ENCODE data around the gene TAC3.
"Not testable (repeated sequence)": the region's sequence is repeated elsewhere in the genome, so short reads cannot be mapped to it uniquely, and the experiment has no call there.

TAC3 gene

DNA sequence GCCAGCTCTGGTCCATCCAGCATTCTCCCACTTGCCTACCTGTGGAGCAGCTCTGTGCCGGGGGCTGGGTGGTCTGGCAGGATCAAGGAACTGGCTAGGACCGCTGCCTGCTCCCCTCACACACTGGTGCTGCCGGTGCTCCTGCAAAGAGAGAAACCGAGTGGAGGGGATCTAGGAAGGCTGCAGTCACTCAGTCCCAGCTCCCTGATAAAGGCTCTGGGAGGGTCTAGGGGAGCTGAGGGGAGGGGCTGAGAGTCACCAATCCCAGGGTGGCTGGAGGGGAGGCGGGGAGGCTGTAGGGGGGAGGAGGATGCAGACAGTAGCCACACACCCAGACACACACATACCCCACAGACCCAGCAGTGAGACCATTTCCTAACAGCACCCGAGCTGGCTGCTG is at the start of gene TAC3:
Gene TAC3, minus strand, starts transcription at position 182 of the 400 bp plus-strand sequence. CDS start 732 bp downstream, outside the sequence.
- no peak for DNase-seq

DNA sequence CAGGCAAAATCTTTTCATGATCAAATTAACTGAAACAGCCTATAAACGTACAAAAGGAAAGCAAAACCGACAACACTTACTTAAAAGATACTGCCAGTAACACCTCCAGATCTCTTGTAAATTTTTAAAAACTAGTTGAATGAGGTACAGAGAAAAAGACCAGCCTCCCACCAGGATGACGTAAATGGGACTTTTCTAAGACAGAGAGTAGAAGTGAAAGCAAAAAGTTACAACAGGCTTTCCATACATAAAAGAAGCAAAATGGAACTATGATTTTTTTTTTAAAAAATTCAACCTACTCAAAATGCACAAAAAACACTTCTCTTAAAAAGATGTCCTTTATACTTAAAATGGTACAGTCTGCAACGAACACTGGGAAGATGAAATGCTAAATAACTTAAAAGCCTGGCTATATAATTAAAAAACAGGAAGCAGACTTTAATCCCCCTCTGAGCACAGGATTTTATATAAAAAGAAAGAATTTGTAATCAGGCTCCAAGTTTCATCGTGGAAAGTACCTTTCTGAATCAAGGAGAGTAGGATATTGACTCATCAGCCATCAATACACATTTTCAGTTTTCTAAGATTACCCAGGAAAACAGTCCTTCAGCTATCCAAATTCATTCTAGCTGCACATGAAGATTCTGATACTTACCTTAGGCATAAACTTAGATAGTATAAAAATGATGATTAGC is 47.8 kb upstream of the TAC3 start:
- peak; percentile 69 for DNase-seq

DNA sequence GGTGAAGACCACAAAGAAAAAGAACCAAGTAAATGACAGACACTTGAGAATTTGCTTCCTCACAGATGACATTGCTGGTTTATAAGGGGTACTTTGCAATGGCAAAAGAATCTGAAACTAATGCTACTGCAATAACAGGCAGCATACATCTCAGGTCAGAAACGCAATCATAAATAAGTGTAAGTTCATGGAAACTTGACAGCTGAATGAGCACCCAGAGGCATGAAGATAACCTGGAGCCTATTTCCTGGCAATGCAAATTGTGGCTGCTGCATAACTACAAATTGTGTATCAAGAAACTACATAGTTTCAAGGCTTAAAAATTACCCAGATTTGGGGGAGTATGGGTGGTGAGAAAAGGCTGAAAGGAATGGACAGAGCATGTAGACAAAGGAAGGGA is 42.1 kb upstream of the TAC3 start:
- no peak for DNase-seq

DNA sequence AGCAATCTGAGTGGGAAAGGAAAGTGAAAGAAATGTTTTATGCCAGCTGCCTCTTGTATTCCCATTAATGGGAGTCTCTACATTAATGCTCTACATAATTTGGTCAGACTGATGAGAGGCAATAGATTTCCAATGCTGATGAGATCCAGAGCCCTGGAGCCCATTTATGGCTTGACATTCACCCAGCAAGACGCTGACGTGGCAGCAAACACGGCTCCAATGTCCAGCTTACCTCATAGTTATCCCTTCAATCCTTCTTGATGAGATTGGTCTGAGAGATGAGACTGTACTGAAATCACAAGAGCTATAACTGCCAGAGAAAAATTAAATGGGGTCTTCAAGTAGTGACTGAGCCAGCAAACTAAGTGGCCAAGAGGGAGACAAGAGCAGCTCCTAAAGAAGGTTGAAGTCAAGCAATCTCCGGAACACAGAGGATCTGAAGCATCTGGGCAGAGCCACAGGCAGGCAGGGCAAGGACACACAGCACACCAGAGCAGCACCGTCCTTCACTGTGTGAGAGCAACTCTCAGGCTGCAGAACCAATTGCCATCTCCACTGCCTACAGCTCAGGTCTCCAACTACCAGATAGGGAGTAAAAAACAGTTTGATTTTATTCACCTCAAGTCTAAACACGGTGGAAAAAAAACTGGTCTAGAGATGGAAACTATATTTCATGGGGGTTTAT is 40.9 kb upstream of the TAC3 start:
- no peak for DNase-seq

DNA sequence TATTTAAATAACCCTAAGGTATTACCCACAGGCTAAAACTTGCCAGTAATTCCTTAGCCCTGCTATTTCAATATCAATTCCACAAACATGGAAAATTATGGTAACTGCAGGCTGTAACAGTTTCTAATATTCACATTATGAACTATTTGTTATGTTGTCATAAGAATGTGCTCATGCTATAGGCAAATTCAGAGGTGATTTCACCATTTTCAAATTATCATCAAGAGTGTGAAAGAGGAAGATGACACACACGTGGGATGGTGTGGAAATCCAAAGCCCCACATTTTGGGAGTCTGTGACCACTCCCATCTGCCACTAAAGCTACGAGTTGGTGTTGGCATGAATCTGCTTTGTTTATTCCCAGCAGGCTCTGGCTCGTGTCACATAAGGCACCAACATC is 39.5 kb upstream of the TAC3 start:
- DNase-seq: no peak

DNA sequence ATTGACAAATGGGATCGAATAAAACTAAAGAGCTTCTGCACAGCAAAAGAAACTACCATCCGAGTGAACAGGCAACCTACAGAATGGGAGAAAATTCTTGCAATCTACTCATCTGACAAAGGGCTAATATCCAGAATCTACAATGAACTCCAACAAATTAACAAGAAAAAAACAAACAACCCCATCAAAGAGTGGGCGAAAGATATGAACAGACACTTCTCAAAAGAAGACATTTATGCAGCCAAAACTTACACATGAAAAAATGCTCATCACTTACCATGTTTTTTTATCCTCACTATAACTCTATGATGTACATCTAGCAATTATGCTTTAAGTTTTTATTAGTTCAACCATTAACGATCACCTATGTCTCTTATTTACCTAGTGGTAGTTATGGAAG is 37.6 kb upstream of the TAC3 start:
- not testable (repeated sequence) for DNase-seq

DNA sequence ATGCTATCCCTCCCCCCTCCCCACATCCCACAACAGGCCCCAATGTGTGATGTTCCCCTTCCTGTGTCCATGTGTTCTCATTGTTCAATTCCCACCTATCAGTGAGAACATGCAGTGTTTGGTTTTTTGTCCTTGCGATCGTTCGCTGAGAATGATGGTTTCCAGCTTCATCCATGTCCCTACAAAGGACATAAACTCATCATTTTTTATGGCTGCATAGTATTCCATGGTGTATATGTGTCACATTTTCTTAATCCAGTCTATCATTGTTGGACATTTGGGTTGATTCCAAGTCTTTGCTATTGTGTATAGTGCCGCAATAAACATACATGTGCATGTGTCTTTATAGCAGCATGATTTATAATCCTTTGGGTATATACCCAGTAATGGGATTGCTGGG is 36.8 kb upstream of the TAC3 start:
- DNase-seq: not testable (repeated sequence)

DNA sequence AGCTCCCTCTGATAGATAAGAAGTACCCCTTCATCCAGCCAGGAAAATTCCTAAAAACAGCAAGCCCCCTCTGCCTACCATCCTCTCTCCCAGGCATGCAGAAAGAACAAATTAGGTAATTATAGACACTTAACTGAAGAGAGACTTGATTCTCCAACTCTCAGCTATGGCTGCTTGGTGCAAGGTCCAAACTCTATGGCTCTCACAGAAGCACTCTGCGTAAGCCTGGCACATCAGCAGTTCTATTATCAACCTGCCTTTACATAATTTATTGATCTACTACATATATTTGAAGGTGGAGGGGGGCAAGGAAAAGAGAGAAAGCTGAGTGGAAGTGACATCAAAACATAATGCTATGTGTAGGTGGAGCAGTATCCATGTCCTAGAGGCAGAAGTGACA is 34.7 kb upstream of the TAC3 start:
- no peak for DNase-seq

DNA sequence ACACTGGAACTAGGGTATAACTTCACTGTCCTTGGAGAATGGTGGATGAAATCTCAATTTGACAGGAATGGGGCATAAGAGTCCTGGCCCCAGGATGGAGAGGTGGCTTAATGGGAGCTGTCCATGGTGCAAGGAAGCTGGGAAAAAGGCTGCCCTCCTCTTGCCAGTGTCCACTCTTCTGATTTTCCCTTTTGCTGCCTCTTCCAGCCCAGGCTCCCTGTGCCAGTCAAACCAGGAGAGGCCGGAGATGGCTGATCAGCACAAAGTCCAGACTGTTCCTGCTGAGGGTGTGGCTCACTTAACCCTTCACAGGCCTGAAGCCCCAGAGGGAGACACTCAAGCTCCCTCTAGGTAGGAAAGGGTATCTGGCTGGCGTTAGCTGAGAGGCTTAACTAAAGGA is 33.6 kb upstream of the TAC3 start, which contains the start of gene MYO1A:
Gene MYO1A, minus strand, starts transcription at position 240 of the 400 bp plus-strand sequence. CDS start 1,806 bp downstream, outside the sequence.
- DNase-seq: no peak

DNA sequence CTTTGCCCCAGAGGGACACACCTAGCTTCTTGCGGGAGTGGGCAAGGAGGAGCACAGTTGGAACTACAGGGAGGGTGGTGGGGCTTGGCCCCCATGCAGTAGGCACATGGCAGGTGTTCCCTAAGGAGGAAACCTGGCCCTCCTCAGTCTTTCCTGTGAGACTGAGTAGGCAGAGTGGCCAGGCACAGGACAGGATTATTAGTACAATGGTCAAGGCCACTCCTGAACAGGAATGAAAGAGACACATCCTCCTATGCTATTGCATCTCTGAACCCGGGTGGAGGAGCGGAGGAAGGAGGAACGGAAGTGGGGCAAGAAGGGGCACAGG is 32.8 kb upstream of the TAC3 start:
- DNase-seq: no peak

DNA sequence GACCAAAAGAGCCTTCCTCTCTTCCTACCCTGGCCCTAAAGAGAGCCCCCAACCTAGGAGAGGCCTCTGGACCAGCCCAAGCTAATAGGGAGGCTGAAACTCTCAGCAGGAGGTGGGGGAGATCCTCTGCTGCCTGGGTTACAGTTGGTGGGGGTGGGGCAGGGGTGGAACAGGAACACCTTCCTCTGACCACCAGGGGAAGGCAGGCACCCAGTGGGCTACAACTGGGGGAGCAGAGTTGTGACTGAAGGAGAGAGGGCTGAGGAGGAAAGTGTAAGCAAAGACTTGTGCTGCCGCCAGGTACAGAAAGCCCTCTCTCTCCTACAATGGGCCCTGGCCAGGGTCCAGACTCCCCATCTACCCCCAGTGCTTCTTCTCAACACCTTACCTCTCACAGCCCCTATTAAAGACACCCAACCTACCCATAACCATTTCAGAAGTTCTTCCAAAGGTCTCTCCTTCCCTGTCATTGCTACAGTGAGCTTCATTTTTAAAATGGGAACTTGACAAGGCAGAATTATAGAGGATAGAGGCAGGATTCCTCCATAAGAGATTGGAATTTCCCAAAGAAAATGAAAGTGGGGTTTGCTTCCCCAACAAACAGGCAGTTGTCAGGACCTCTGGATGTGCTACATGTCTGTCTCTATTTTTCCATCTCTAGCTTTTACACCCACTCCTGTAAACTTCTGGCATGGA is 32.2 kb upstream of the TAC3 start:
- DNase-seq: no peak

DNA sequence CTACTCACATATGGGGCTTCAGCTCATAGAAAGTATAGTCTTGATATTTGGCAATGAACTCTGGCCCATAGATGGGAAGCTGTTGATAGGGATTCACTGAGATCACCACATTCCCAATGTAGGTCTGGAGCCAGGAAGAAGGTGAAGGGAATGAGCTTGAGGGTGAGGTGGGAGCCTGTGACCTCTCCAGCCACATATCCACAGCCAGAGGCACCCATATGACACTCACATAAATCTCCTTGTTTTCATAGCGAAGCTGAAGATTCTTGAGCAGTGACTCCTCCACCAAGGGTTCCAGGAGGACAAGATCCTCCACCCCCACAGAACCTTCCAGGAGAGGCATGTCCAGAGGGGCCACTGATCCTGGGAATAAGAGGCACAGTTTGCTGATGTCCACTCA is 31.7 kb upstream of the TAC3 start:
- no peak for DNase-seq

DNA sequence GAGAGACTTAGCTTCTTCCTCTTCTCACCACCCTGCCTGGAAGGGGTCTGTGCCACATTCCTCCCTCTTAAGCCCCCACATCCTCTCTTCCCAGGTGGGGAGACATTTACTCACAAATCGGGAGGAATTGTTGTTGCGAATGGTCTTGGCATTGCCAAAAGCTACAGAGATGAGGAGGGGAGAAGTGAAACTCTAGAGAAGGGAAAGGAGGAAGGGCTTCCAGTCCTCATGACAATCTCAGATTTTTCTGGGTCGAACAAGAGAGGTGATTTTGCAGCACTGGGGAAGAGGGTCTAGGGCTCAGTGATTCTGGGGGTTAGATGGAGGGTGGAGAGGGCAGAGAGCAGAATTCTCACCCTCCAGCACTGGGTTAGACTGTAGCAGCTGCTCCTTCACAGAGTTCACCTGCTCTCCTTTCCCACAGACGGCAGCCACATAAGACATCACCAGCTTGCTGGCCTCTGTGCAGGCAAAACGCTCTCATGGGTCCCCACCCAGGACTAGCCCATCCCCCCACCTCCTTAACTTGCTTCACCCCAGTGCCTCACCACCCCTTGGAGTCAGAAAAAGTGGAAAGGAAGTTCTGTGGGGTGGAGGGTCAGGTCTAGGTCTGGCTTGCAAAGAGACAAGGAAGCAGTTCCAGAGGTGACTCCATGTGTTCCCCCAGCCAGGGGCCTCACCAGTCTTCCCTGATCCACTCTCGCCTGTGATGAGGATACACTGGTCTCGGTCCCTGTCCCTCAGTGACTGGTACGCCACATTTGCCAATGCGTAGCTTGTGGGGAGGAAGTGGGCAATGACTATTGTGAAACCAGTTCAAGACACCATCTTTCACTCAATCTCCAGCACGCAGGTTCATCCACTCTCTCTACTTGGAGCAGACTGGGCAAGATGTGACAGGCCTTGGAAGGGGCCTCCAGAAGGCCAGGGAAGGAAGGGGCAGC is 30.9 kb upstream of the TAC3 start:
- DNase-seq: peak; percentile 48

DNA sequence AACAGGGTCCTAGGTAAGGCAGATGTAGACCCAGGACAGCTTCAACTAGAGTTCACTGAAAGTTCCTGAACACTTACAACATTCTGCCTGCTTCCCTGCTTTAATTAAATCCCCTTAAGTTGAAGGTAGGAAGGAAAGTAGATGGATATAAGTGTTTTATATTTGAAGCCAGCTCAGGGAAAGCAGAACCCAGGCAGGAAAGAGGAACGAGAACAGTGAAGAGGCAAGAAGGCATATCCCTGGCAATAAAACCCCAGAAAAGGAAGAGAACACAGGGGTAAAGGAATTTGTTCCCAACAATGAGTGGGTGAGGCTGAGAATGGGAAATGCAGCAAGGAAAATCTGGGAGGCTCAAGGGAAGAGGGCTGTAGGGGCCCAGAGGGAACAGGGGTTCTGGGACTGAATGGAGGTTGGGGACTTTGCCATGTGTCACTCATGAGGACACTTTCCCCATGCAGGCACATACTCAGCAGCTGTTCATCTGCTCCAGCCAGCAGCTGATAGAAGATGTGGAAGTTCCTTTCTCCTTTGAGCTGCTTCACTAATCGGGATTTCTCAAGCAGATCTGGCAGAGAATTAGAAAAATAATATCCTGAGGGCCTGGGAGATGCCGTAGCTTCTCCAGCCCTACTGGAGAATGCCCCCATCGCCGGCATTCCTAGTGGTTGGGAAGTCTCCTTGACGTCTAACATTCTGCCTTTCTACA is 29.9 kb upstream of the TAC3 start:
- DNase-seq: no peak

DNA sequence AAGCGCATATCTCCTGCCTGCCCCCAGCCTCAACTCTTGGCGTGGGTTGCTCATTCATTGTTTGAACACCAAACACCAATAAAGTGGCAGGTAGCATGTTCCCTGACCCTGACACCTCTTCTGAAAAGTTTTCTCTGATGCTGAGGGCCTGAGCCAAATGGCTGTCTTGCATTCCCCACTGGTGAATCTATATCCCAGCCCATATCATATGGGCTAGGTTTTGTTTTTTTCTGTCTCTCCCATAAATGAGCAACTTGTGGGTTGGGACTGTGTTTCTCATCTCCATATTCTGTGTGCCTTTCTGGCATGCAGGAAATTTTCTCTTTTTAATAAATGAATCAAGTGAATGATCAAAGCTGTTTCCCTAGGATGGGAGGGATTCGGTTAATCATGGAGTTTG is 28.6 kb upstream of the TAC3 start:
- no peak for DNase-seq

DNA sequence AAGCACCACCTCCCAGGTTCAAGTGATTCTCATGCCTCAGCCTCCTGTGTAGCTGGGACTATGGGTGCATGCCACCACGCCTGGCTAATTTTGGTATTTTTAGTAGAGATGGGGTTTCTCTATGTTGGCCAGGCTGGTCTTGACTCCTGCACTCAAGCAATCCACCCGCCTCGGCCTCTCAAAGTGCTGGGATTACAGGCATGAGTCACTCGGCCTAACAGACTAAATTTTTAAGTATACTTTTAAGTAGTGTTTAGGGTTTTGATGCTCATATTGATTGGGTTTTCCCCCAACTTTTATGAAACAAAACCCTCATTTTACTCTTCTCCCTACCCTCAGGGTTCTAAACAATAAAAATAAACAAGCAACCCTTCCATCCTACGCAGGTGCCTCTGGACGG is 28.1 kb upstream of the TAC3 start:
- no peak for DNase-seq

DNA sequence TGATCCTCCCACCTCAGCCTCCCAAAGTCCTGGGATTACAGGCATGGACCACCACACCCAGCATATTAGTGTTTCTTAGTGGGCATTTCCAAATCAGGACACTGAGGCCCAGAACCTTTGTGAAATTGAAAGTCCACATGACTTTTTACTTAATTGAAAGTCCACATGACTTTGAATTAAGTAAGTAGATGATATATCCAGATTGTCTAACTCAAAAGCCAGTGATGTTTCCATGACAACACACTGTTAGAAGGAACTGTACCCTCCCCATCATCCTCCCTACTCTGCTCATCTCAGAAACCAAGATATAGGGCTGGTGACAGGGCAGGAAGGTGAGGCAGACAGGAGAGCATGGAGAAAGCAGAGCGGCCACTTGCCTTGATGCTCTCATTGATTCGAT is 26.4 kb upstream of the TAC3 start:
- DNase-seq: no peak

DNA sequence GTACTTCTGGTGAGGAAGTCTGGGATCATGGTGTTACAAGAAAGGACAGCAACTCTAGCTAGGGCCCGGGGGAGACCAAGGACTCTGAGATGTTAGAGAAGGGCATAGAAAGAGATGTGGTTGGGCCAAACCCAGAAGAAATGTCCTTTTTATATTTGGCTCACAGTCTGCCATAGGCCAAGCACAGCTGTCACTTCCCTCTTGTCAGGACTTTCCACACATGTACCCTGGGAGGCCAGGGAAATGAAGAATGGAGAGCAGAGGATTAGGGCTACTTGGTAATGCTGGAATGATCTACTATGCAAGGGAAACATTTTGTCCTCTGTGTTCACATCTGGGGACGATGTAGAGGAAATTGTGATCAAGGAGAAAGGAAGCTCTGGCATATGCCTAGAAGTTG is 24.4 kb upstream of the TAC3 start:
- no peak for DNase-seq

DNA sequence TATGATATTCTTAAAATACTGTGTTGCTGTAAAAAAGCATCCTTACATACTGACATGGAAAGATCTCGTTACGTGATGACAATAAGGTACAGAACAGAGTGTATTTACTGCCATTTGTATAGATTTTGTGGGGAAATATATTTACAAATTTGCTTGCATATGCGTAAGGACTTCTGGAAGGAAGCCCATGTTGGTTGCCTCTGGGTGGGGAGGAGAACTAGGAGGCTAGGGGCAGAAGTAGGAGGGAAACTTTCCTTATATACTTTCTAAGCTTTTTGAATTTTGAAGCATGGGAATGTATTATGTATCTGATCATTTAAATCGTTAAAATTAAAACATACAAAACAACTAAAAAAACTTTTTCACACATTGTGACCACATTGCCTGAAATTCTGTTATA is 23.9 kb upstream of the TAC3 start:
- DNase-seq: no peak

DNA sequence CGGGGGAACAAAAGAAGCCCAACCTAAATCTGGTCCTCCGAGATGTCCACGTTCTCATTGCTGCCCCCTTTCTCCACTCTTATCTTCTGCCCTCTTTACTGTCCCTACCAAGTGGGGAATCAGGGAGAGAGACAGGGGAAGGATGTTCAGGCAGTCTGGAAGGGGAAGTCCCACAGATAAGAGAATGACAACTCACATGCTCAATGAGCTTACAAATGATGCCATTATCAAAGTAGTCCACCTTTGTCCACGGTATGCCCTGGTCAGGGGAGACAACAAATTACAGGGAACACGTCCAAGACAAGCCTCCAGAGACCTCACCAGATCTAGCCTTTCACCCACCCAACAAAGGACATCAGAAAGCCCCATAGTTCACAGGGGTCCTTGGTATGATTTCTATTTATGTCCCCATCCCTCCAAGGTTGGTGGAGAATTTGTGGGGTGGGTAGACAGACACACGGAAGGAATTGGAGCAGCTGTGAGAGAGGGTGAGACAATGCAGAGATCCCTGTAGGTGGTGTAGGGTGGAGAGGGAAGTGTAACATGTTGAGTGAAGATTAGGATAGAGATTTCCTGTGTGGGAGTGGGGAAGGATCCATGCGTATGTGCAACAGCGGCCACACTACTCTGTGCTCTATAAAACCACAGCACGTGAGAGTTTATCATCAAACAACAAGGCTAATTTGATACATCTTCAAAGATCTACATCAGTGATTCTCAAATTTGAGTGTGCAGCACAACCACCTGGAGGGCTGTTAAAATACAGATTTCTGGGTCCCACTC is 22.9 kb upstream of the TAC3 start:
- DNase-seq: no peak

DNA sequence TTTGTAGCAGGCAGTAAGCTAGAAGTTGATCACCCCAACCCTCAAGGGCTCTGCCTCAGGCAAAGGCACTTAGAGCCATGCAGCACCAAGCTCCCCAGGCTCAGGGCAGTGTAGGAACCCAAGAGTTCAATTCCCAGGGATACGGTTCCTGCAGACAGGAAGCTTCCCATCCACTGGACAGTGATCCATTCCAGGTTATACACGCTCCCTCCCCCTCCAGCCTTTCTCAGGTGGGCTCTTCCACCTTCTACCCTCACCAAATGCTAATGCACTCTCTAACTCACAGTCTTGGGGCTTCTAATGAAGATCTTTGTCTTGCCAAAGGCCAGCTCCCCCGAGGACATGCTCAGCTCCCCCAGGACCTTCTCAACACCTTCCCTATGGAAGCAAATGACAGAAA is 20.9 kb upstream of the TAC3 start:
- no peak for DNase-seq

DNA sequence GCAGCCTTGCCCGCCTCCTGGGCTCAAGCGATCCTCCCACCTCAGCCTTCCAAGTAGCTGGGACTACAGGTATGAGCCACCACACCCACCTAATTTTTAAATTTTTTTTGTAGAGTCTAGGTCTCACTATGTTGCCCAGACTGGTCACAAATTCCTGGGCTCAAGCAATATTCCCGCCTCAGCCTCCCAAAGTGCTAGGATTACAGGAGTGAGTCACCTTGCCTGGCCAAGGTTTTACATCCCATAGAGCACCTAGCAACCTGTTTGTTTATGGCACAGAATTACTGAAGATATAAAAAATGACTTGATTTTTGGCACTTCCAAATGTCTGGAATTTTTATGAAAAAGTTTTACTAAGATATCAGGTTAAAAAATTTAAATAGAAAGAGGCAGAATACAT is 17.1 kb upstream of the TAC3 start:
- DNase-seq: no peak

Data from stimulated activated CD4-positive, alpha-beta T cell treated with anti-CD3 and anti-CD28 coated beads, Interleukin-4, amount 100 ng/mL, for 24 hours (primary cell).